PC-9 (cell line): ENCODE data around the gene MYBL2. TPM values are rescaled to one million over a fixed set of nuclear protein-coding genes. Genes with fewer than 3 reads are reported as not detected.

Experiments used
- BruUV-seq: library from RNA; stranded (reverse); fragments of 400-500 nt; replicated peaks from 2 replicates; lab custom pipeline; 2021; lab: Mats Ljungman, UMichigan
- CTCF ChIA-PET: fragments of 300-600 bp; sonication (Branson Sonifier 250); formaldehyde crosslinking; loops from one replicate; lab custom pipeline; 2022; ENCODE audit warnings: antibody characterized with exemption; lab: Charles Lee
- POLR2A ChIA-PET: fragments of 300-600 bp; sonication (Branson Sonifier 250); formaldehyde crosslinking; loops from one replicate; lab custom pipeline; 2022; ENCODE audit warnings: antibody characterized with exemption; ENCODE audit not compliant: unreplicated experiment; lab: Charles Lee
- DNase-seq, 2 experiments: peaks; one replicate each; pipeline versions ENCODE4 v3.0.0 to v3.0.0-alpha.2; 2015 to 2022; ENCODE audit warnings: mixed read lengths in 1 of 2
- H2AFZ ChIP-seq: fragments of 200-600 bp; sonication (generic); 2 replicates; pipeline ENCODE4 v1.8.1; 2017; ENCODE audit warnings: antibody characterized with exemption
- H3F3A ChIP-seq: fragments of 200-600 bp; sonication (generic); 2 replicates; pipeline ENCODE4 v1.8.1; 2017; ENCODE audit warnings: antibody characterized with exemption, mild to moderate bottlenecking, low read depth; ENCODE audit not compliant: insufficient read depth
- H3K27ac ChIP-seq: fragments of 200-600 bp; sonication (generic); 2 replicates; pipeline ENCODE4 v1.6.1; 2016; ENCODE audit warnings: mixed run types
- H3K27me3 ChIP-seq: fragments of 200-600 bp; sonication (generic); 2 replicates; pipeline ENCODE4 v1.6.1; 2016; ENCODE audit warnings: low read depth, mixed run types; ENCODE audit not compliant: insufficient read depth
- H3K36me3 ChIP-seq: fragments of 200-600 bp; sonication (generic); 2 replicates; pipeline ENCODE4 v1.6.1; 2016; ENCODE audit warnings: low read depth, mixed run types
- H3K4me1 ChIP-seq: fragments of 200-600 bp; sonication (generic); replicated peaks from 2 replicates; pipeline ENCODE4 v1.6.1; 2016; ENCODE audit warnings: mixed run types; ENCODE audit not compliant: insufficient read depth
- H3K4me2 ChIP-seq: fragments of 200-600 bp; sonication (generic); 2 replicates; pipeline ENCODE4 v1.6.1; 2017; ENCODE audit warnings: mixed run types
- H3K4me3 ChIP-seq: fragments of 200-600 bp; sonication (generic); 2 replicates; pipeline ENCODE4 v1.6.1; 2016; ENCODE audit warnings: mixed run types
- H3K79me2 ChIP-seq: fragments of 200-600 bp; sonication (generic); 2 replicates; pipeline ENCODE4 v1.6.1; 2017; ENCODE audit warnings: low read depth, mixed run types
- H3K9me2 ChIP-seq: fragments of 200-600 bp; sonication (generic); 2 replicates; pipeline ENCODE4 v1.8.1; 2017; ENCODE audit warnings: mild to moderate bottlenecking; ENCODE audit not compliant: insufficient read depth
- H3K9me3 ChIP-seq: fragments of 200-600 bp; sonication (generic); 2 replicates; pipeline ENCODE4 v1.8.1; 2016; ENCODE audit warnings: low read depth; ENCODE audit not compliant: insufficient read depth
- H4K20me1 ChIP-seq: fragments of 200-600 bp; sonication (generic); 2 replicates; pipeline ENCODE4 v1.8.1; 2017; ENCODE audit not compliant: insufficient read depth
- EZH2 ChIP-seq: fragments of 200-600 bp; sonication (generic); IDR thresholded peaks from 2 replicates; pipeline ENCODE4 v1.8.0; 2017; ENCODE audit warnings: antibody characterized with exemption, low read depth
- intact Hi-C: fragments of 100-400 bp; cut with micrococcal nuclease; formaldehyde crosslinking; loops from one replicate; pipeline ENCODE4 v1.10.0; 2022; ENCODE audit not compliant: unreplicated experiment
- total RNA-seq: library from RNA; stranded (reverse); gene quantifications from 2 replicates; pipeline ENCODE4 v1.2.3, GENCODE V29; 2021
- TF ChIP-seq, protein P1 (sequence below): fragments of 200-600 bp; sonication (generic); conservative IDR thresholded peaks from 2 replicates; pipeline ENCODE4 v1.6.1; 2017; ENCODE audit warnings: mixed run types, antibody characterized with exemption, mild to moderate bottlenecking, moderate library complexity

MYBL2 gene
- total RNA-seq, 1 experiment from 2014 or later = 152 TPM

DNA sequence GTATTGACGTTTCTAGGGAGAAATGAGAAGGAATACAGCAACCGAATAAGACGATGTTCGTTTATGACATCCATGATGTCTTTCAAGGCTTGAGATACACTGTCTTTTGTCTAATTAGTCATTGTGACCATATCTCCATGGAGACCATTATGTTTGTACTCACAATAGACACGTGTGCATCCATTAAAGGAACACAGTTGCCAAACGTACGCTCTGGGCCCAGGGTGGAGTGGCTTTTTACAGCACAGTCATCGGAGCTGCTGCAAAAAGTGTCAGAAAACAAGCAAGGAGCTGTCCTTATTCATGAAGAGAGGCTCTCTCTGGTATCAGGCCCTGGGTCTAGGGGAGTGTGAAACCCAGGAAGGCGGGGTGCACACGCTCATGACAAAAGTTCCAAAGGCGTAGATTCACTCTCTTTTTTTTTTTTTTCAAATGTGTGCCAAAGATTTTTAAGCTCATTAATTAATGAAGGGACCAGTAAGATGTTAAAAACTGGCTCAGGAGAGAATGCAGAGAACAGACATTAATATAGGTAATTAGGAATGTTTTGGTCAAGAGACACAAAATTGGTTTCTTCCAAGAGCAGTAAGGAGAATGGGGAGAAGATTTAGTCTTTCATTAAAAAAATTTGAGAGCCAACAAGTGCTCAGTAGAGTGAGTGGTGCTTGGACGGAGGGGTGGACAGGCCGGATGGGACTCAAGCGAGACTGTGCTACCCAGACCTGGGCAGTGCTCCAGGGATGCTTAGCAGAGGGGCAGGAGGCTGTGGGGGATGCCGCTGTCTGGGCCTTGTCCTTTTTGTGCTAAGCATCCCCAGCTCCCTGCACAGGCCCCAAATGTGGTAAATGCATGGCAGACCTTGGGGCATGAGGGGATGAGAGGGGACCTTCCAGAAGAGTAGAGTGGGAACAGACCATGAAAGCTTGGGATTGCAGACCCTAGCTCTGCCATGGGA lies 94.7 kb downstream of the MYBL2 start:
- no TSS peak for BruUV-seq
- no peak overlapping the region for H3K4me3 ChIP-seq
- H3K79me2 ChIP-seq = no peaks in the 10 kb centered on the region
- POLR2A ChIA-PET = interaction anchor here (0.6 to 0.7 kb wide), 3 partner anchors 15 to 48 kb away, joined by 5 to 9 read pairs (median 8); no protein-coding TSS in a partner anchor
- no peak overlapping the region for H2AFZ ChIP-seq
- H3K27ac ChIP-seq = no peak overlapping the region
- no peaks in the 10 kb centered on the region for H3K27me3 ChIP-seq
- H4K20me1 ChIP-seq = no peaks in the 10 kb centered on the region
- H3K4me2 ChIP-seq = no peak overlapping the region
- no peaks in the 10 kb centered on the region for H3K36me3 ChIP-seq
- H3K9me3 ChIP-seq = no peaks in the 10 kb centered on the region
- no peaks in the 10 kb centered on the region for H3K4me1 ChIP-seq
- TF ChIP-seq EZH2 = no peak
- DNase-seq = no peak
- intact Hi-C loops = no loop called here
- CTCF ChIA-PET = interaction anchor here (0.5 to 0.6 kb wide), 4 partner anchors 49 to 730 kb away, joined by 3 to 9 read pairs (median 4); no protein-coding TSS in a partner anchor
- no peaks in the 10 kb centered on the region for H3F3A ChIP-seq
- H3K9me2 ChIP-seq = no peaks in the 10 kb centered on the region

DNA sequence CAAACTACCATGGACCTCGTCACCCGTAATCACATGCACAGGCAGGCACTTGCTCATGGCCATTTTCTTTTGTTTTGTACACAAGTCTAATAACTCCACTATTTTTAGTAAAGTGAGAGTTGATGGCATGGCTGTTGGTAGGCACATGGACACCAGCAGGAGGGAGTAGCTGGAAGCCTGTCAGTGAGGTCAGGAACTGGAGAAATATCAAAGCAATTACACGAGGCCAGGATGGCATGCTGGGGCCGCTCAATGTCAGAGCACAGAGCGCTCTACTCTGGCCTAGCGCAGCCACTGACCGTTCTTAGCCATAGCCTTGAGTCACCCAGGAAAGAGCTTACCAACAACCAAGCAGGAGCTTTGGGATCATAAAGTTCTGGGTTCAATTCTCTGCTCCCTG lies 96.0 kb downstream of the MYBL2 start:
- Histone ChIP-seq H3K9me3 (no peaks in the 10 kb centered on the region), H3K4me1 (peaks cover 1% of the 10 kb centered on the region; the same call in 1 of the 2 replicates), H4K20me1 (no peaks in the 10 kb centered on the region), H3K36me3 (no peaks in the 10 kb centered on the region), H3K27me3 (no peaks in the 10 kb centered on the region), H3K27ac (no peak overlapping the region), H3K9me2 (no peaks in the 10 kb centered on the region), H3K4me2 (no peak overlapping the region), H2AFZ (no peak overlapping the region), H3K4me3 (no peak overlapping the region), H3K79me2 (no peaks in the 10 kb centered on the region), H3F3A (0 out of 2 replicates have a peak, but pooled peaks cover 3% of the 10 kb centered on the region)
- CTCF ChIA-PET = no interaction called here
- no peak for DNase-seq
- TF ChIP-seq EZH2 = no peak
- TF ChIP-seq, protein P1, sequence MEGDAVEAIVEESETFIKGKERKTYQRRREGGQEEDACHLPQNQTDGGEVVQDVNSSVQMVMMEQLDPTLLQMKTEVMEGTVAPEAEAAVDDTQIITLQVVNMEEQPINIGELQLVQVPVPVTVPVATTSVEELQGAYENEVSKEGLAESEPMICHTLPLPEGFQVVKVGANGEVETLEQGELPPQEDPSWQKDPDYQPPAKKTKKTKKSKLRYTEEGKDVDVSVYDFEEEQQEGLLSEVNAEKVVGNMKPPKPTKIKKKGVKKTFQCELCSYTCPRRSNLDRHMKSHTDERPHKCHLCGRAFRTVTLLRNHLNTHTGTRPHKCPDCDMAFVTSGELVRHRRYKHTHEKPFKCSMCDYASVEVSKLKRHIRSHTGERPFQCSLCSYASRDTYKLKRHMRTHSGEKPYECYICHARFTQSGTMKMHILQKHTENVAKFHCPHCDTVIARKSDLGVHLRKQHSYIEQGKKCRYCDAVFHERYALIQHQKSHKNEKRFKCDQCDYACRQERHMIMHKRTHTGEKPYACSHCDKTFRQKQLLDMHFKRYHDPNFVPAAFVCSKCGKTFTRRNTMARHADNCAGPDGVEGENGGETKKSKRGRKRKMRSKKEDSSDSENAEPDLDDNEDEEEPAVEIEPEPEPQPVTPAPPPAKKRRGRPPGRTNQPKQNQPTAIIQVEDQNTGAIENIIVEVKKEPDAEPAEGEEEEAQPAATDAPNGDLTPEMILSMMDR = no peak
- no TSS peak for BruUV-seq
- intact Hi-C loops = no loop called here
- POLR2A ChIA-PET = interaction anchor here (0.6 kb wide), 1 partner anchor 17 kb away, joined by 15 read pairs; no protein-coding TSS in a partner anchor

DNA sequence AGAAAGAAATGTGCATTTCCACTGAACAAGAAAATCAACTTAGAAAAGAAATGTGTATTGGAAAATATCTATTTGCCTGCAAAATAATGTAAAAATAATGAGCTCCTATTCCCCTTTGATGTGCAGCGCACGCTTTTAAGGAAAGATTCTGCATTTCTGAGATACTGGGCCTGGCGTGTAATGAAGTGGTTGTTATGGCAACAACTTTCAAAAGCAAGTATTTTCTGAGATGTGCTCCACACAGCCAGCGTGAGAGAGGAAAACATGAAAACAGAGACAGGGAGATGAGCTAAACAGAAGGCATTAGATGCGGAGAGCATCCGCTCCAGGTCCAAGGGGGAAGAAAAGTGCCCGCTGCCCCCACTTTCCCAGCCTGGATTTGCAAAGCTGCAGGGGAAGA lies 99.0 kb downstream of the MYBL2 start:
- TF ChIP-seq, protein P1 = no peak
- H3K9me3 ChIP-seq = no peaks in the 10 kb centered on the region
- H3K9me2 ChIP-seq = no peaks in the 10 kb centered on the region
- no peak overlapping the region for H3K4me3 ChIP-seq
- CTCF ChIA-PET = no interaction called here
- H2AFZ ChIP-seq = no peak overlapping the region
- H3K4me1 ChIP-seq = peaks cover 5% of the 10 kb centered on the region; the same call in 1 of the 2 replicates
- no TSS peak for BruUV-seq
- H3K79me2 ChIP-seq = no peaks in the 10 kb centered on the region
- intact Hi-C loops = no loop called here
- POLR2A ChIA-PET = no interaction called here
- H3K27ac ChIP-seq = no peak overlapping the region
- DNase-seq = no peak
- no peak overlapping the region for H3K4me2 ChIP-seq
- H4K20me1 ChIP-seq = no peaks in the 10 kb centered on the region
- H3F3A ChIP-seq = 0 out of 2 replicates have a peak, but pooled peaks cover 4% of the 10 kb centered on the region
- no peaks in the 10 kb centered on the region for H3K27me3 ChIP-seq
- no peaks in the 10 kb centered on the region for H3K36me3 ChIP-seq

Other genes with a start within 250 kb of the MYBL2 start
- gene SRSF6, start 209.2 kb upstream of the MYBL2 start, total RNA-seq = 100 and 136 TPM in 2 replicates
- gene L3MBTL1, start 159.4 kb upstream of the MYBL2 start, total RNA-seq = 34.9 and 42.7 TPM in 2 replicates
- gene SGK2, start 108.1 kb upstream of the MYBL2 start, total RNA-seq = 3.1 and 3.7 TPM in 2 replicates
- gene IFT52, start 76.2 kb upstream of the MYBL2 start, total RNA-seq = 43.2 and 46.4 TPM in 2 replicates
- gene GTSF1L, start 59.9 kb downstream of the MYBL2 start, total RNA-seq = not detected in 2 replicates
- 24.0 and 30.1 TPM in 2 replicates for gene TOX2, start 247.7 kb downstream of the MYBL2 start, total RNA-seq